GM19193 (cell line): ENCODE results near the gene ADAMTS14.

ENCODE experiments used
- POLR2A ChIP-seq: IDR thresholded peaks from 4 replicates; pipeline ENCODE4 v1.6.1; 2011; ENCODE audit not compliant: insufficient read depth, insufficient read length; ENCODE audit errors: extremely low read depth

ADAMTS14 gene

DNA sequence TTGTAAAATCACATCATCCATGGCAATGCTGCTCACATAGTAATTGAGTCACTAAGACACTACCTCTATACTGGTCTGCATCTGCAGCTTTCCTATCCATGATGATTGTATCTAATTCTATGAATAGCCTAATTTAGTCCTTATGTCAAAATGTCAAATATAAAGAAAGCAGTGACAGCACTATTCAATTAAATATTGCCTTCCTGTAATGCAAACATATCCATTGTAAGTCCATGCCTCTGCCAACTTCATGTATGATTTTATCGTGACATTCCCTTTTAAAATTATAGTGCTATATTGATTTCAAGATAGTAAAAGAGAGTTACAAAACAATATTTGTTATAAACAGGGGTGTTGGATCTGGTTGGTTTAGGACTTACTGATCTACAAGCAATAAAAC lies 138.7 kb downstream of the ADAMTS14 start:
- TF ChIP-seq POLR2A, result no peak

DNA sequence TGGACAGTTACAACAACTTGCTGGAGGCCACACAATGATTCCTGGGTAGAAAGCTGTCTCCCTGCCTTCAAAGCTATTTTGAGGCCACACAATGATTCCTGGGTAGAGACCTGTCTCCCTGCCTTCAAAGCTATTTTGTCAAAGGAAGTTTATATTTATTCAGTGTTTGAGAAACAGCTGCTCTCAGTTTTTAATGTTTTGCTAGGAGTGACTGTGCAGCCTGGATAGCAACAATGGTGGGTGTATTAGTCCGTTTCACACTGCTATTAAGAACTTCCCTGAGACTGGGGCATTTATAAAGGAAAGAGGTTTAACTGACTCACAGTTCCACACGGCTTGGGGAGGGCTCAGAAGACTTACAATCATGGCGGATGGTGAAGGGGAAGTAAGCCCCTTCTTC lies 139.6 kb downstream of the ADAMTS14 start:
- no peak for TF ChIP-seq POLR2A
